MM.1S (cell line): ENCODE results near the gene ATRN.

Experiments used
- EZH2 ChIP-seq: fragments of 300-600 bp; sonication (generic); optimal IDR thresholded peaks from 2 replicates; pipeline ENCODE3; 2017; ENCODE audit warnings: low read depth, mild to moderate bottlenecking, antibody characterized with exemption, low read length, mixed read lengths
- EZH2phosphoT487 ChIP-seq: fragments of 300-600 bp; sonication (generic); IDR thresholded peaks from 2 replicates; pipeline ENCODE4 v1.6.1; 2018; ENCODE audit warnings: antibody characterized with exemption, low read length
- TF ChIP-seq, protein P1 (sequence below): fragments of 300-600 bp; sonication (generic); IDR thresholded peaks from 2 replicates; pipeline ENCODE4 v1.5.1; 2016; ENCODE audit warnings: antibody characterized with exemption, low read length, mixed read lengths

DNA sequence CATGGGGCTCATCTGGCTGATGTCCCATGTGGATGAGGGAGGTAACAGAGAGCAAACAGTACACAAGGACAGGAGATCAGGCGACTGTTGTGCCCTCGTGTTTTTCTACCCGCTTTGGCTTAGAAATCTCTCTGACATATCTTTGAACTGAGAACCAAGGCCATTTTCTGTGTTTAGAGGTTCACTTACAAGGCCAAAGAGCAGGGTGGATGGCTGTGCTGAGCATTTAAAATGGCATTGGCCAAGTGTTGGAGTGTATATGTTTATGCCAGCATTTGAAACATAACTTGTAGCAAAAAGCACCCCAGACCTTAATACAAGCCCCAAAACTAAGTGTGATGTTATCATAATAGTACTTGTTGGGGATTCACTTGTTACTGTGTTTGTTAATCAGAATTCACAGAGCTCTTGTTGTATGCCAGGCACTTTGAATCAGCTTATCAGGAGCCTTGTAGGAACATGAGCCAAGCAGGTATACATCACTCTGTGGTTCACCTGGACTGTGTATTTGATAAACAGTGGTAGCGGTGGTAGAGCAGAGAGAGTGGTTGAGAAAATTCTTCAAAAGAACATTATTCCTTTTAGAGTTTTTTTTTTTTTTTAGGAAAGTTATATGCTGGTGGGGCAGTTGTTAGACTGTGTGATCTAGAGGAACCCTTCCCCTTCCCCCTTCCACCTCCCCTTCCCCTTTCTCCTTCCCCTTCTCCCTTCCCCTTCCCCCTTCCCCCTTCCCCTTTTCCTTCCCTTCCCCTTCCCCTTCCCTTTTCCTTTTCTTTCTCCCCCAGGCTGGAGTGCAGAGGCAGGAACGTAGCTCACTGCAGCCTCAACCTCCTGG, 71.3 kb downstream of the ATRN start:
- TF ChIP-seq, protein P1, sequence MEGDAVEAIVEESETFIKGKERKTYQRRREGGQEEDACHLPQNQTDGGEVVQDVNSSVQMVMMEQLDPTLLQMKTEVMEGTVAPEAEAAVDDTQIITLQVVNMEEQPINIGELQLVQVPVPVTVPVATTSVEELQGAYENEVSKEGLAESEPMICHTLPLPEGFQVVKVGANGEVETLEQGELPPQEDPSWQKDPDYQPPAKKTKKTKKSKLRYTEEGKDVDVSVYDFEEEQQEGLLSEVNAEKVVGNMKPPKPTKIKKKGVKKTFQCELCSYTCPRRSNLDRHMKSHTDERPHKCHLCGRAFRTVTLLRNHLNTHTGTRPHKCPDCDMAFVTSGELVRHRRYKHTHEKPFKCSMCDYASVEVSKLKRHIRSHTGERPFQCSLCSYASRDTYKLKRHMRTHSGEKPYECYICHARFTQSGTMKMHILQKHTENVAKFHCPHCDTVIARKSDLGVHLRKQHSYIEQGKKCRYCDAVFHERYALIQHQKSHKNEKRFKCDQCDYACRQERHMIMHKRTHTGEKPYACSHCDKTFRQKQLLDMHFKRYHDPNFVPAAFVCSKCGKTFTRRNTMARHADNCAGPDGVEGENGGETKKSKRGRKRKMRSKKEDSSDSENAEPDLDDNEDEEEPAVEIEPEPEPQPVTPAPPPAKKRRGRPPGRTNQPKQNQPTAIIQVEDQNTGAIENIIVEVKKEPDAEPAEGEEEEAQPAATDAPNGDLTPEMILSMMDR = no peak
- TF ChIP-seq EZH2phosphoT487 (no peak), EZH2 (no peak)
